BE2C (cell line): Measurements from ENCODE around the gene SECTM1.

Source experiments
- DNase-seq: peaks from one replicate; pipeline ENCODE4 v3.0.0-alpha.2; 2020
- H3K27me3 ChIP-seq: fragments of 250-450 bp; sonication (Bioruptor Pico); 2 replicates; pipeline ENCODE4 v1.5.1; 2020; ENCODE audit warnings: mild to moderate bottlenecking
- H3K36me3 ChIP-seq: fragments of 250-450 bp; sonication (Bioruptor Pico); 2 replicates; pipeline ENCODE4 v1.5.1; 2020; ENCODE audit warnings: mild to moderate bottlenecking
- H3K4me1 ChIP-seq: fragments of 250-450 bp; sonication (Bioruptor Pico); 2 replicates; pipeline ENCODE4 v1.5.1; 2020
- H3K4me3 ChIP-seq: 2 replicates; pipeline ENCODE4 v1.5.1; 2011; ENCODE audit warnings: low read depth, low read length
- H3K9me3 ChIP-seq: fragments of 250-450 bp; sonication (Bioruptor Pico); 2 replicates; pipeline ENCODE4 v1.5.1; 2020
- CTCF ChIP-seq: IDR thresholded peaks from 2 replicates; pipeline ENCODE4 v1.5.1; 2012; ENCODE audit warnings: mild to moderate bottlenecking, low read depth, low read length

SECTM1 gene

GRCh38 chr17:82285141-82285540 lies 48.4 kb downstream of the SECTM1 start:
- no peak for TF ChIP-seq CTCF
- H3K4me3 ChIP-seq, result no peak overlapping the region
- DNase-seq, result no peak
- H3K36me3 ChIP-seq, result no peaks in the 10 kb centered on the region
- no peaks in the 10 kb centered on the region for H3K27me3 ChIP-seq
- H3K9me3 ChIP-seq, result no peaks in the 10 kb centered on the region
- peaks cover 23% of the 10 kb centered on the region for H3K4me1 ChIP-seq

- DNase-seq, result peak; percentile 94
- H3K4me3 ChIP-seq, result no peak overlapping the region
- H3K4me1 ChIP-seq, result peaks cover 23% of the 10 kb centered on the region
- TF ChIP-seq CTCF, result no peak
- no peaks in the 10 kb centered on the region for H3K9me3 ChIP-seq
- no peaks in the 10 kb centered on the region for H3K27me3 ChIP-seq
- H3K36me3 ChIP-seq, result no peaks in the 10 kb centered on the region
Measured at GRCh38 chr17:82283208-82283749, 50.3 kb downstream of the SECTM1 start.

- Histone ChIP-seq H3K4me1 (peaks cover 23% of the 10 kb centered on the region), H3K4me3 (no peak overlapping the region), H3K27me3 (no peaks in the 10 kb centered on the region), H3K36me3 (no peaks in the 10 kb centered on the region), H3K9me3 (no peaks in the 10 kb centered on the region)
- no peak for TF ChIP-seq CTCF
- peak; percentile 43 for DNase-seq
Measured at GRCh38 chr17:82282239-82283207, 51.0 kb downstream of the SECTM1 start.

GRCh38 chr17:82281502-82282238 lies 51.9 kb downstream of the SECTM1 start:
- Histone ChIP-seq H3K27me3 (no peaks in the 10 kb centered on the region), H3K9me3 (no peaks in the 10 kb centered on the region), H3K36me3 (no peaks in the 10 kb centered on the region), H3K4me1 (peaks cover 23% of the 10 kb centered on the region), H3K4me3 (no peak overlapping the region)
- no peak for DNase-seq
- no peak for TF ChIP-seq CTCF

- Histone ChIP-seq H3K27me3 (no peaks in the 10 kb centered on the region), H3K36me3 (no peaks in the 10 kb centered on the region)
- DNase-seq, result no peak
Measured at GRCh38 chr17:82281076-82281475, 52.5 kb downstream of the SECTM1 start.

More at GRCh38 chr17:82281076-82281475, 52.5 kb downstream of the SECTM1 start:
- TF ChIP-seq CTCF, result no peak
- H3K4me3 ChIP-seq, result no peak overlapping the region
- peaks cover 23% of the 10 kb centered on the region for H3K4me1 ChIP-seq
- no peaks in the 10 kb centered on the region for H3K9me3 ChIP-seq
